Chondrocyte (in vitro differentiated cells): Measurements from ENCODE around the gene IMPDH1. TPM values are rescaled to one million over a fixed set of nuclear protein-coding genes. Genes with fewer than 3 reads are reported as not detected.

Source experiments
- DNase-seq: peaks from one replicate; pipeline ENCODE4 v3.0.0; 2021; ENCODE audit warnings: mixed read lengths, low spot score
- H3K27ac Mint-ChIP-seq: one replicate; pipeline ENCODE4 v1.8.0; 2021; ENCODE audit warnings: mild to moderate bottlenecking, moderate library complexity, mixed read lengths; ENCODE audit not compliant: unreplicated experiment
- H3K27me3 Mint-ChIP-seq: 2 replicates; pipeline ENCODE4 v1.8.0; 2021; ENCODE audit warnings: low read depth, mixed read lengths
- H3K36me3 Mint-ChIP-seq: 2 replicates; pipeline ENCODE4 v1.8.0; 2021; ENCODE audit warnings: low read depth, mixed read lengths
- H3K4me1 Mint-ChIP-seq: 2 replicates; pipeline ENCODE4 v1.8.0; 2021; ENCODE audit warnings: low read depth, mild to moderate bottlenecking, mixed read lengths
- H3K4me3 Mint-ChIP-seq: one replicate; pipeline ENCODE4 v1.8.0; 2021; ENCODE audit warnings: mild to moderate bottlenecking, moderate library complexity, mixed read lengths; ENCODE audit not compliant: unreplicated experiment
- H3K9me3 Mint-ChIP-seq: 2 replicates; pipeline ENCODE4 v1.8.0; 2021; ENCODE audit warnings: low read depth, mixed read lengths
- total RNA-seq: library from RNA; stranded (reverse); gene quantifications from 3 replicates; pipeline ENCODE4 v1.2.1, GENCODE V29; 2021
- TF ChIP-seq, protein P1 (sequence below): fragments of 200-600 bp; sonication (generic); IDR thresholded peaks from 2 replicates; pipeline ENCODE4 v1.5.0; 2021; ENCODE audit warnings: antibody characterized with exemption, mild to moderate bottlenecking, moderate library complexity

IMPDH1 gene
- total RNA-seq, 1 donor from 2014 or later, result 96.9 TPM

DNA sequence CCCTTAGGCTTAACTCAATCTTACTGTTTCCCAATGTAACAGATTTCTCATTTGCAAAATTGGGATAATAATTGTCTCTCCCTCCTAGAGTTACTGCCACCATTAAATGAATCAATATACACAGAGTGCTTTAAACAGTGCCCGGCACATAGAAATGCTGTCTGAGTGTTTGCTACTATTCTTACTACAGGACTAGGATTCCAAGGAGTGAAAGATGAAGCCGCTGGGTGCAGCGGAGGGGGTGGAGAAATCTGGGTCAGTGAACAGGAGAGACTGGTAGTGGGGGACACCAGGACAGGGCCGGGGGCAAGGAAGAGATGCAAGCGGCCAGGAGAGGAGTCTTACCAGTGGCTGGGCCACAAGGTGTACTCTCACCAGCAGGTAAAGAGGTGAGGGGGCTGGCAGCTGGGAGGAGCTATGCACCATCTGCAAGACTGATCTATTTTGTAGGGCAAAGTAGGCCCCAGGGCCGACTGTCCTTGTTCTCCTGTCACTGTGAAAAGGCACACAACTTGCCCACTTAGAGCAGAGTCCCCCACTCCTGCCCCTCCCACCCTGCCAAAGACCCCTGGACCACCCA is 29.8 kb downstream of the IMPDH1 start:
- TF ChIP-seq, protein P1, sequence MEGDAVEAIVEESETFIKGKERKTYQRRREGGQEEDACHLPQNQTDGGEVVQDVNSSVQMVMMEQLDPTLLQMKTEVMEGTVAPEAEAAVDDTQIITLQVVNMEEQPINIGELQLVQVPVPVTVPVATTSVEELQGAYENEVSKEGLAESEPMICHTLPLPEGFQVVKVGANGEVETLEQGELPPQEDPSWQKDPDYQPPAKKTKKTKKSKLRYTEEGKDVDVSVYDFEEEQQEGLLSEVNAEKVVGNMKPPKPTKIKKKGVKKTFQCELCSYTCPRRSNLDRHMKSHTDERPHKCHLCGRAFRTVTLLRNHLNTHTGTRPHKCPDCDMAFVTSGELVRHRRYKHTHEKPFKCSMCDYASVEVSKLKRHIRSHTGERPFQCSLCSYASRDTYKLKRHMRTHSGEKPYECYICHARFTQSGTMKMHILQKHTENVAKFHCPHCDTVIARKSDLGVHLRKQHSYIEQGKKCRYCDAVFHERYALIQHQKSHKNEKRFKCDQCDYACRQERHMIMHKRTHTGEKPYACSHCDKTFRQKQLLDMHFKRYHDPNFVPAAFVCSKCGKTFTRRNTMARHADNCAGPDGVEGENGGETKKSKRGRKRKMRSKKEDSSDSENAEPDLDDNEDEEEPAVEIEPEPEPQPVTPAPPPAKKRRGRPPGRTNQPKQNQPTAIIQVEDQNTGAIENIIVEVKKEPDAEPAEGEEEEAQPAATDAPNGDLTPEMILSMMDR, result no peak
- DNase-seq, result no peak
- H3K4me3 Mint-ChIP-seq, result no peak overlapping the region
- no peaks in the 10 kb centered on the region for H3K4me1 Mint-ChIP-seq
- no peaks in the 10 kb centered on the region for H3K36me3 Mint-ChIP-seq
- H3K9me3 Mint-ChIP-seq, result no peaks in the 10 kb centered on the region
- H3K27ac Mint-ChIP-seq, result no peak overlapping the region
- H3K27me3 Mint-ChIP-seq, result peaks cover 3% of the 10 kb centered on the region

DNA sequence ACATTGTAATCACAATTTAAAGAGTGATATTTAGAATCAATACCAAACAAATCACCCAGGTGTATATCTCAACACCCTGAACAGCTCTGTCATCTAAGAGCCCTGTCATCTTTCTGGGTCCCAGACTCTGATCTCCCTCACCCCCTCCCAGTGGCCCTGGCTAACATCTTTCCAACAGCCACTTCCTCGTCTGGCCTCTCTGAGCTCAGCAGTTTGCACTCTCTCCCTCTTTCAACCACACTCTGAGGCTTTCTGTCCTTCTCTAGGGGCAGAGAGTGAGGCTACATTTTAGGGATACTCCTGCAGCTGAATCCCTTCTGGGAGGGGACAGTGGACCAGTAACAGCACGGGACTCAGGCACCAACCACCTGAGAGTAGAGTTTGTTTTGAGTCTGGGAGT is 31.1 kb downstream of the IMPDH1 start:
- H3K27me3 Mint-ChIP-seq, result peaks cover 7% of the 10 kb centered on the region
- DNase-seq, result no peak

DNA sequence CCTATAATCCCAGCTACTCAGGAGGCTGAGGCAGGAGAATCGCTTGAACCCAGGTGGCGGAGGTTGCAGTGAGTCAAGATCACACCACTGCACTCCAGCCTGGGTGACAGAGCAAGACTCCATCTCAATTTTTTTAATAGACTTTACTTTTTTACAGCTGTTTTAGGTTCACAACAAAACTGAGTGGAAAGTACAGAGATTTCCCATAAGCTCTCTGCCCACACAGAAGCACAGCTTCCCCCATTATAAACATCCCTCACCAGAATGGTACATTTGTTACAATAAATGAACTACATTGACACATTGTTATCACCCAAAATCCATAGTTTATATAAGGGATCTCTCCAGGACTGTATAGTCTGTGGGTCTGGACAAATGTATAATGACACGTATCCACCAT is 33.7 kb downstream of the IMPDH1 start:
- Mint-ChIP-seq H3K27me3 (peaks cover 16% of the 10 kb centered on the region), H3K4me1 (no peaks in the 10 kb centered on the region), H3K9me3 (peaks cover 4% of the 10 kb centered on the region), H3K4me3 (no peak overlapping the region), H3K36me3 (peaks cover 3% of the 10 kb centered on the region), H3K27ac (no peak overlapping the region)
- no peak for DNase-seq
- TF ChIP-seq, protein P1, result no peak

More for the DNA sequence above, 31.1 kb downstream of the IMPDH1 start:
- Mint-ChIP-seq H3K4me1 (no peaks in the 10 kb centered on the region), H3K9me3 (peaks cover 4% of the 10 kb centered on the region), H3K36me3 (peaks cover 3% of the 10 kb centered on the region), H3K27ac (no peak overlapping the region), H3K4me3 (no peak overlapping the region)
- TF ChIP-seq, protein P1, result no peak

DNA sequence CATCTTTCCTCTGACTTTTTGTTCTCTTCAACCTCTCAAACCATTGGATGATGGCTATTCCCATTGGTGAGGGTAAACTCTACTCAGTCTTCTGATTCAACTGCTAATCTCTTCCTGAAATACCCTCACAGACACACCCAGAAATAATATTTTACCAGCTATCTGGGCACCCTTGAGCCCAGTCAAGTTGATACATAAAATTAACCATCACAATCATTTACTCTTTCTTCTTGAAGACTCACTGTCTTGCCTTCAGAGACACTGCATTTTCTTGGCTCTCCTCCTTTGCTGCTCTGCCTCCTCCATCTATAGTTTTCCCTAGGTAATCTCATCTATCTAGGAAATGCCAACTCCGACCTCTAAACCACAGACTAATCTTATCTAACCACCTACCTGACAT is 35.7 kb downstream of the IMPDH1 start:
- H3K27me3 Mint-ChIP-seq, result peaks cover 22% of the 10 kb centered on the region
- H3K9me3 Mint-ChIP-seq, result peaks cover 4% of the 10 kb centered on the region
- no peaks in the 10 kb centered on the region for H3K4me1 Mint-ChIP-seq
- peaks cover 3% of the 10 kb centered on the region for H3K36me3 Mint-ChIP-seq
- no peak for DNase-seq
- no peak overlapping the region for H3K27ac Mint-ChIP-seq
- H3K4me3 Mint-ChIP-seq, result no peak overlapping the region
- TF ChIP-seq, protein P1, result no peak

DNA sequence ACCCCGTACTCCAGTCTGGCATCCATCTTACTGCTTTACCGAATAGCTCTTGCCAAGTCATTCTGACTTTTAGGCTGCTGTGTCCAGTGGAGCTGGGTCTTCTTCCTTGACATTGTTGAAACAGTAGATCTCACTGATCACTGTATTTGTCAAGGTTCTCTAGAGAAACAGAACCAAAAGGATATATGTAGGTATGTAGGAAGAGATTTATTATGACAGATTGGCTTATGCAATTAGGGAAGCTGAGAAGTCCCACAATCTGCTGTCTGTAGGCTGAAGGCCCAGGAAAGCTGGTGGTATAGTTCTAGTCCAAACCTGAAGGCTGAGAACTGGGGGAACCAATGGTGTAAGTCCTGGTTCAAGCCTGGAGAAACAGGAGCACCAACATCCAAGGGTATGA is 36.2 kb downstream of the IMPDH1 start:
- H3K36me3 Mint-ChIP-seq, result peaks cover 3% of the 10 kb centered on the region
- H3K4me1 Mint-ChIP-seq, result no peaks in the 10 kb centered on the region
- H3K27ac Mint-ChIP-seq, result no peak overlapping the region
- TF ChIP-seq, protein P1, result no peak
- DNase-seq, result no peak
- peaks cover 21% of the 10 kb centered on the region for H3K27me3 Mint-ChIP-seq
- peaks cover 4% of the 10 kb centered on the region for H3K9me3 Mint-ChIP-seq
- no peak overlapping the region for H3K4me3 Mint-ChIP-seq
